Activated CD8-positive, alpha-beta memory T cell treated with anti-CD3 and anti-CD28 coated beads, Interleukin-2, amount 10 ng/mL, durations not matched to agents 7 days and 5 days (primary cell): ENCODE data around the gene ZNF785. TPM values are rescaled to one million over a fixed set of nuclear protein-coding genes. Genes with fewer than 3 reads are reported as not detected.
"Not testable (repeated sequence)": the region's sequence is repeated elsewhere in the genome, so short reads cannot be mapped to it uniquely, and the experiment has no call there.

Experiments used
- ATAC-seq: fragments of 150-1000 bp; cut with Tn5 transposase; one replicate; pipeline ENCODE4 v1.10.0; 2021; ENCODE audit warnings: moderate library complexity
- CTCF ChIA-PET: fragments of 350-600 bp; sonication (Branson Sonifier 250); formaldehyde crosslinking; loops from one replicate; lab custom pipeline; 2021; ENCODE audit warnings: antibody characterized with exemption; lab: Charles Lee
- DNase-seq: peaks from one replicate; pipeline ENCODE4 v3.0.0-alpha.2; 2020
- H3K27ac Mint-ChIP-seq: one replicate; pipeline ENCODE4 v1.8.0; 2021; ENCODE audit warnings: mild to moderate bottlenecking, mixed read lengths
- H3K27me3 Mint-ChIP-seq: one replicate; pipeline ENCODE4 v1.8.0; 2021; ENCODE audit warnings: mixed read lengths
- H3K36me3 Mint-ChIP-seq: one replicate; pipeline ENCODE4 v1.8.0; 2021; ENCODE audit warnings: mild to moderate bottlenecking, mixed read lengths
- H3K4me1 Mint-ChIP-seq: one replicate; pipeline ENCODE4 v1.8.0; 2021; ENCODE audit warnings: mixed read lengths
- H3K4me3 Mint-ChIP-seq: one replicate; pipeline ENCODE4 v1.8.0; 2021; ENCODE audit warnings: mild to moderate bottlenecking, moderate library complexity, mixed read lengths
- H3K9me3 Mint-ChIP-seq: one replicate; pipeline ENCODE4 v1.8.0; 2022; ENCODE audit warnings: low read depth, mixed read lengths
- total RNA-seq, 2 experiments: library from RNA; stranded (reverse); gene quantifications; one replicate each; pipeline ENCODE4 v1.2.3, GENCODE V29; 2021

ZNF785 gene
- total RNA-seq, 2 experiments from 2014 or later, result 18.9 to 21.2 TPM

- peak overlapping the region; percentile 87 for H3K27ac Mint-ChIP-seq
- no peaks in the 10 kb centered on the region for H3K27me3 Mint-ChIP-seq
- ATAC-seq, result no peak
- H3K4me3 Mint-ChIP-seq, result peak overlapping the region; percentile 83
- peaks cover 47% of the 10 kb centered on the region for H3K4me1 Mint-ChIP-seq
- no peak for DNase-seq
- H3K9me3 Mint-ChIP-seq, result no peaks in the 10 kb centered on the region
- H3K36me3 Mint-ChIP-seq, result peaks cover 19% of the 10 kb centered on the region
- CTCF ChIA-PET, result interaction anchor here (1.1 to 3.2 kb wide), 16 partner anchors 10 to 148 kb away, joined by 3 to 60 read pairs (median 5); partner anchors contain the start of genes DCTPP1, ZNF688, ZNF747 and ZNF785
These were observed 27.9 kb downstream of the ZNF785 start for GRCh38 chr16:30557707-30557956.

DNA sequence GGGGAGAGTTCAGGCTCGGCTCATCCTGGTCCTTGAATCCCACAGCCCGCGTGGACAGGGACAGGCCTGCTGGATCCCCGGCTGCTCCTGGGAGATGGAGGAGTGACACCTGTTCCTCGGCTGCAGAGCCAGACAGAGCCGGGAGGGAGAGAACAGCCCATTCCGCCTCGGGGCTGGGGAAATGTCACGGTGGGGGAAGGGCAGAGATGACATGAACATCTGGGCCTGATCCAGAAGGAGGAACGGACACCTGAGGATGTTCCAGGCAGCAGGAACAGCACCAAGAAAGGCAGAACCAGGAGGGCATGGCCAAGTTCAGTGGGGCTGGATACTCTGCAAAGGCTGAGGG, 29.4 kb downstream of the ZNF785 start:
- no peaks in the 10 kb centered on the region for H3K9me3 Mint-ChIP-seq
- H3K4me1 Mint-ChIP-seq, result peaks cover 53% of the 10 kb centered on the region
- CTCF ChIA-PET, result interaction anchor here (1.8 to 3.6 kb wide), 4 partner anchors 21 to 73 kb away, joined by 4 to 60 read pairs (median 16); partner anchors contain the start of gene ZNF747
- H3K36me3 Mint-ChIP-seq, result peaks cover 19% of the 10 kb centered on the region
- ATAC-seq (no peak), DNase-seq (no peak)
- no peaks in the 10 kb centered on the region for H3K27me3 Mint-ChIP-seq
- H3K4me3 Mint-ChIP-seq, result peak overlapping the region; percentile 60
- H3K27ac Mint-ChIP-seq, result peak overlapping the region; percentile 49

DNA sequence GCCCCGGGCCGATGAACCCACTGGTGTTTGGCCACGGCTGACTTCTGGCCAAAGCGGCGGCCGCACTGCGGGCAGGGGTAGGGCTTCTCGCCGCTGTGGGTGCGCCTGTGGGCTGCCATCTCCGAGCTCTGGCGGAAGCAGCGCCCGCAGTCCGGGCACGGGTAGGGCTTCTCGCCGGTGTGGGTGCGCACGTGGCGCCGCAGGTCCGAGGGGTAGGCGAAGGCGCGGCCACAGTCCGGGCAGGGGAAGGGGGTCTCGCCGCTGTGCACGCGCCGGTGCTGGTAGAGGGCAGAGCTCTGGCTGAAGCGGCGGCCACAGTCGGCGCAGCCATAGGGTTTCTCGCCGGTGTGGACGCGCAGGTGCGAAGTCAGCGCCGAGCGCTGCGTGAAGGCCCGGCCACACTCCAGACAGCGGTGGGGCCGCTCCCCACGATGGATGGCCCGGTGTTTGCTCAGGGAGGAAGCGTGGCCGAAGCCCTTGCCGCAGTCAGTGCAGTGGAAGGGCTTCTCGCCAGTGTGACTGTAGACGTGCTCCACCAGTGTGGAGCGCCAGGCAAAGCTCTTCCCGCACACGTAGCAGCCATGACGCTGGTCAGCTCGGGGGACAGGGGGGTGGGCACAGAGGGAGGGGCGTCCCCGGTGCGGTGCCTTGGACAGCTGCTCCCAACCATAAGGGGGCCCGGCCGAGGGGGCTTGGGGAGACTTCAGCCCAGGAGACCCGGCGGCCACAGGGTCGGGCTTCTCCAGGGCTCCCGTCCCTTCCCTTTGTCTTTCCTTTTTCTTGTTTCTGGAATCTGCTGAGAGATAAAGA, 30.0 kb downstream of the ZNF785 start:
- peaks cover 19% of the 10 kb centered on the region for H3K36me3 Mint-ChIP-seq
- ATAC-seq, result no peak
- no peaks in the 10 kb centered on the region for H3K9me3 Mint-ChIP-seq
- no peak for DNase-seq
- no peak overlapping the region for H3K4me3 Mint-ChIP-seq
- peak overlapping the region; percentile 49 for H3K27ac Mint-ChIP-seq
- CTCF ChIA-PET, result interaction anchor here (1.4 to 3.6 kb wide), 2 partner anchors 20 to 126 kb away, joined by 3 to 14 read pairs; partner anchors contain the start of genes DCTPP1 and ZNF747
- peaks cover 53% of the 10 kb centered on the region for H3K4me1 Mint-ChIP-seq
- H3K27me3 Mint-ChIP-seq, result no peaks in the 10 kb centered on the region

DNA sequence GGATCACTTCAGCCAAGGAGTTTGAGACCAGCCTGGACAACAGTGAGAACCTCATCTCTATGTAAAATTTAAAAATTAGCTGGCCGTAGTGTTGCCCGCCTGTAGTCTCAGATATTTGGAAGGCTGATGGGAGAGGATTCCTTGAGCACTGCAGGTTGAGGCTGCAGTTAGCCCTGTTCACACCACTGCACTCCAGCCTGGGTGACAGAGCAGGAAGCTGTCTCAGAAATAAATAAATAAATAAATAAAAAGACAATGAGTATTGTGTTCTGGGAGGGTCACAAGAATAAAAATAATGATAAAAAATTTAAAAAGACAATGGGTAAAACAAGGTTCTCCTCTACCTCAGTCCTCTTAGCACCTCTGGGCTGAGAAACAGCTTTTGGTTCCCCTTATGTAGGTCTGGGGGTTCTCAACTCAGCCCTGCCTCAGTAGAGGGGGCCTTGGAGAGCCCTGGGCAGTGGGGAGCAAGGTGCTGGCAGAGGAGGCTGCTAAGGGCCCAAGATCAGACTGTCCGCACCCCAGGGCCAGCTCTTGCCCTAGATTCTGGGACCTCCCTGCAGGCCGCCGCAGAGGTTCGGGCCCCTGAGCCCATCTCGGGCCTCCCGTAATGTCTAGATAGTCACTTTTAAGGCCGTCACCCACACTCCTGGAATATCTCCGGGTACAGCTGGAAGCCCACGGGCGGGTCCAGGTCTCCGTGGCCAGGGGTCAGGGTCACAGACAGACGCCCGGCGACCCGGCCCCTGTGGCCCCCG, 30.8 kb downstream of the ZNF785 start:
- no peak for DNase-seq
- peaks cover 19% of the 10 kb centered on the region for H3K36me3 Mint-ChIP-seq
- H3K27ac Mint-ChIP-seq, result no peak overlapping the region
- no peaks in the 10 kb centered on the region for H3K9me3 Mint-ChIP-seq
- H3K27me3 Mint-ChIP-seq, result no peaks in the 10 kb centered on the region
- ATAC-seq, result no peak
- peaks cover 55% of the 10 kb centered on the region for H3K4me1 Mint-ChIP-seq
- CTCF ChIA-PET, result interaction anchor here (1.4 to 3.6 kb wide), 2 partner anchors 20 to 125 kb away, joined by 3 to 14 read pairs; partner anchors contain the start of genes DCTPP1 and ZNF747
- no peak overlapping the region for H3K4me3 Mint-ChIP-seq

- Mint-ChIP-seq H3K9me3 (no peaks in the 10 kb centered on the region), H3K36me3 (peaks cover 19% of the 10 kb centered on the region), H3K4me1 (peaks cover 50% of the 10 kb centered on the region), H3K27me3 (no peaks in the 10 kb centered on the region), H3K27ac (peak overlapping the region; percentile 88), H3K4me3 (no peak overlapping the region)
- ATAC-seq, result no peak
- CTCF ChIA-PET, result interaction anchor here (3.6 kb wide), 1 partner anchor 18 kb away, joined by 14 read pairs; the partner anchor contains the start of gene ZNF747
- DNase-seq, result no peak
These were observed 32.1 kb downstream of the ZNF785 start for GRCh38 chr16:30553393-30553899.

DNA sequence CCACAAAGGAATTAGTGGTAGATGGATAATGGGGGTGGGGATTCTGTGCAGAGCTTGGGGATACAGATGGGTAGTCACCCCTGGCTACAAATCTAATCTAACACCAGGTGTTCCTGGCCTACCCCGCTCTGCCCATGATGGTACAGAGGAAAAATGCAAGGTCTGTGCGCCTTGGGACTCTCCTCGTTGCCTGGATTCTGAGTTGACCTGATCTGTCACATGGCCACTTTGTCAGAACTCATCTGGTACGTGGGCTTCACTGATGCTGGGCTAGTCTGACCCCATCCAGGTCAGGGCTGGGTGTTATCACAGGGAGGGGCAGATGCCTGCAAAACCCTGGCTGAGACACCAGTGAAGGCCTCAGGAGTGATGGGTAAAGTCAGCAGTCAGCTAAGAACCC, 32.5 kb downstream of the ZNF785 start:
- Mint-ChIP-seq H3K27ac (peak overlapping the region; percentile 88), H3K36me3 (peaks cover 19% of the 10 kb centered on the region), H3K27me3 (no peaks in the 10 kb centered on the region), H3K4me3 (no peak overlapping the region), H3K9me3 (no peaks in the 10 kb centered on the region), H3K4me1 (peaks cover 50% of the 10 kb centered on the region)
- ATAC-seq (no peak), DNase-seq (no peak)
- CTCF ChIA-PET, result interaction anchor here (1.0 to 3.6 kb wide), 3 partner anchors 13 to 19 kb away, joined by 3 to 14 read pairs (median 6); partner anchors contain the start of gene ZNF747

- Mint-ChIP-seq H3K9me3 (no peaks in the 10 kb centered on the region), H3K27me3 (no peaks in the 10 kb centered on the region), H3K27ac (peak overlapping the region; percentile 88), H3K36me3 (peaks cover 19% of the 10 kb centered on the region), H3K4me1 (peaks cover 50% of the 10 kb centered on the region), H3K4me3 (no peak overlapping the region)
- CTCF ChIA-PET, result interaction anchor here (0.9 to 1.7 kb wide), 8 partner anchors 16 to 141 kb away, joined by 3 to 8 read pairs (median 4); partner anchors contain the start of genes DCTPP1 and ZNF747
- DNase-seq, result peak; percentile 72
- ATAC-seq, result peak; percentile 86
These were observed 33.7 kb downstream of the ZNF785 start for GRCh38 chr16:30551781-30552180.

DNA sequence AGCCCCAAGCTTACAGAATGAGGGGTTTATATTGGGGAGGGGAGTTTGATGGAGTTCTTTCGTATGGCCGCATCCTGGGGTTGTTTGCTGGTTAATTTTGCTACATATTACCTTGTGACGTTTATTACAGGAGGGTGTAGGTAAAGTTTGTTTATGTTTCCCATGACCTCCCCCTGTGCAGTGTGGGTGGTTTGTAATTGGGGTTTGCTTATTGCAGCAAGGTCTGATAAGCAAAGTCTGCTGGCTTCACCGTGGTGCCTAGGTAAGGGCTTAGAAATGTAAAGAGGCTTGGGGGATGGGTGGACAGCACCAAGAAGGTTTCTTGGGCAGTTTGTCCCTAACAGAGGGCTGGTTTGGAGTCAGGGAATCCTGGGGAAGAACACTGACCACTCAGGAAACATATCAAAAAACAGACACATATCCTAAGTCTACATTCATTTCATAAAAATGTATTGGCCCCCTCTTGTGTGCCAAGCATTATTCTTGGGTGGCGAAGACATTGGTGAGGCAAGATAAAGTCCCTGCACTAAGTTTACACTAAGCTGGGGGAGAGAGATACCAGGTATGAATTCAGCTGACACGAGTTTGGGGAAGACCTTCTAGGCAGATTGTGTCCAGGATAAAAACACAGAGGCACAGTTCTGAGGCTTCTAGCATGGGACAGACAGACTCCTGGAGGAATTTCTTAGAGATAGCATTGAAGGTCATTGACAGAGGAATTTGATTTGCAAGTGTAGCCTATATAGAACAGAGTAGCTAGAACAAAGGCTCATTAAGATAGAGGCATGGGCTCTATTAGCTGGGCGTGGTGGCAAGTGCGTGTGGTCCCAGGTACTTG, 36.9 kb downstream of the ZNF785 start:
- peaks cover 36% of the 10 kb centered on the region for H3K4me1 Mint-ChIP-seq
- ATAC-seq (no peak), DNase-seq (no peak)
- no peak overlapping the region for H3K27ac Mint-ChIP-seq
- no peak overlapping the region for H3K4me3 Mint-ChIP-seq
- H3K9me3 Mint-ChIP-seq, result no peaks in the 10 kb centered on the region
- CTCF ChIA-PET, result interaction anchor here (3.2 kb wide), 1 partner anchor 13 kb away, joined by 15 read pairs; the partner anchor contains the start of gene ZNF747
- H3K27me3 Mint-ChIP-seq, result no peaks in the 10 kb centered on the region
- peaks cover 4% of the 10 kb centered on the region for H3K36me3 Mint-ChIP-seq

- CTCF ChIA-PET, result no interaction called here
- Mint-ChIP-seq H3K27me3 (no peaks in the 10 kb centered on the region), H3K27ac (no peak overlapping the region), H3K36me3 (no peaks in the 10 kb centered on the region), H3K9me3 (no peaks in the 10 kb centered on the region), H3K4me1 (peaks cover 12% of the 10 kb centered on the region), H3K4me3 (no peak overlapping the region)
- DNase-seq (no peak), ATAC-seq (no peak)
These were observed 39.4 kb downstream of the ZNF785 start for GRCh38 chr16:30546115-30546514.

DNA sequence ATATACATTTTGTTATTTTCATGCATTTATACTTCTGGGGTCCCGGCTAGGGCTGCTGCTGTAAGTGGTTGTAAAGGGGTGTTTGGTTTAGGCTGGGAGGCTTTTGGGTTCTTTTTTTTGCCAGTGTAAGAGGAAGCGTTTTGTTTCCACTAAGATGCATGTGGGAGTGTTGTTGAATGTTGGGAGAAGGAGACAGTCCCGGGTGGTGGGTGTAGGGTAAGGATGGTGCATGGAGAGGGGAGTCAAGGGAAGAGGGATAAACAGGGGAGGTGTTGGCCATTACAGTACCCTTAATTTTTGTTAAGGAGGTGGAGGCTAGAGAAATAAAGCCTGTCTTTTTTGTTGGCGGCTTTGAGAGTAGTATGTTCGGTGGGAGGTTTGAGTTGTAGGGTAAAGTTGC, 42.4 kb downstream of the ZNF785 start:
- ATAC-seq, result no peak
- Mint-ChIP-seq H3K4me3 (no peak overlapping the region), H3K9me3 (no peaks in the 10 kb centered on the region), H3K4me1 (peaks cover 3% of the 10 kb centered on the region), H3K27ac (no peak overlapping the region), H3K27me3 (no peaks in the 10 kb centered on the region), H3K36me3 (no peaks in the 10 kb centered on the region)
- CTCF ChIA-PET, result interaction anchor here (1.8 kb wide), 1 partner anchor 15 kb away, joined by 3 read pairs; the partner anchor contains the start of gene ZNF764
- DNase-seq, result no peak

- no peaks in the 10 kb centered on the region for H3K9me3 Mint-ChIP-seq
- CTCF ChIA-PET, result no interaction called here
- no peak for DNase-seq
- no peak overlapping the region for H3K27ac Mint-ChIP-seq
- H3K4me3 Mint-ChIP-seq, result no peak overlapping the region
- no peak for ATAC-seq
- H3K36me3 Mint-ChIP-seq, result peaks cover 9% of the 10 kb centered on the region
- peaks cover 12% of the 10 kb centered on the region for H3K4me1 Mint-ChIP-seq
- no peaks in the 10 kb centered on the region for H3K27me3 Mint-ChIP-seq
These were observed 43.8 kb downstream of the ZNF785 start for GRCh38 chr16:30541502-30542329.

DNA sequence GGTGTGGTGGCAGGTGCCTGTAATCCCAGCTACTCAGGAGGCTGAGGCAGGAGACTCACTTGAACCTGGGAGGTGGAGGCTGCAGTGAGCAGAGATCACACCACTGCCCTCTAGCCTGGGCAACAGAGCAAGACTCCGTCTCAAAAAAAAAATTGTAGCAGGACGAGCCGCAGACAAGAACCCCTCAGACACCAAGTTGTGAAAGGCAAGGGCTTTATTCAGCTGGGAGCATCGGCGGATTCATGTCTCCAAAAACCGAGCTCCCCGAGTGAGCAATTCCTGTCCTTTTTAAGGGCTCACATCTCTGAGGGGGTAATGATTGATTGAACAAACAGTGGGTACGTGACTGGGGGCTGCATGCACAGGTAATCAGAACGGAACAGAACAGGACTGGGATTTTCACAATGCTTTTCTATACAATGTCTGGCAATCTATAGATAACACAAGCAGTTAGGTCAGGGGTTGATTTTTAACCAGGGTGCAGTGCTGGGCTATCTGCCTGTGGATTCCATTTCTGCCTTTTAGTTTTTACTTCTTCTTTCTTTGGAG, 44.5 kb downstream of the ZNF785 start:
- DNase-seq, CTCF ChIA-PET, H3K27me3 Mint-ChIP-seq, H3K4me3 Mint-ChIP-seq, H3K27ac Mint-ChIP-seq, H3K9me3 Mint-ChIP-seq, ATAC-seq: not testable (repeated sequence)
- Mint-ChIP-seq H3K36me3 (peaks cover 12% of the 10 kb centered on the region), H3K4me1 (peaks cover 19% of the 10 kb centered on the region)
